OCI-LY1 (cell line): Measurements from ENCODE around the gene AQP12B.

Experiments
- EZH2 ChIP-seq: fragments of 200-600 bp; sonication (generic), shearing (Covaris generic); IDR thresholded peaks from 2 replicates; pipeline ENCODE4 v1.8.0; 2017; ENCODE audit warnings: borderline replicate concordance, mixed run types, mild to moderate bottlenecking, antibody characterized with exemption, low read length, moderate library complexity, mixed read lengths
- TF ChIP-seq, protein P1 (sequence below): fragments of 200-600 bp; sonication (generic), shearing (Covaris generic); IDR thresholded peaks from 2 replicates; pipeline ENCODE4 v1.5.1; 2017; ENCODE audit warnings: mild to moderate bottlenecking, antibody characterized with exemption, low read length, moderate library complexity, mixed read lengths

- TF ChIP-seq, protein P1, sequence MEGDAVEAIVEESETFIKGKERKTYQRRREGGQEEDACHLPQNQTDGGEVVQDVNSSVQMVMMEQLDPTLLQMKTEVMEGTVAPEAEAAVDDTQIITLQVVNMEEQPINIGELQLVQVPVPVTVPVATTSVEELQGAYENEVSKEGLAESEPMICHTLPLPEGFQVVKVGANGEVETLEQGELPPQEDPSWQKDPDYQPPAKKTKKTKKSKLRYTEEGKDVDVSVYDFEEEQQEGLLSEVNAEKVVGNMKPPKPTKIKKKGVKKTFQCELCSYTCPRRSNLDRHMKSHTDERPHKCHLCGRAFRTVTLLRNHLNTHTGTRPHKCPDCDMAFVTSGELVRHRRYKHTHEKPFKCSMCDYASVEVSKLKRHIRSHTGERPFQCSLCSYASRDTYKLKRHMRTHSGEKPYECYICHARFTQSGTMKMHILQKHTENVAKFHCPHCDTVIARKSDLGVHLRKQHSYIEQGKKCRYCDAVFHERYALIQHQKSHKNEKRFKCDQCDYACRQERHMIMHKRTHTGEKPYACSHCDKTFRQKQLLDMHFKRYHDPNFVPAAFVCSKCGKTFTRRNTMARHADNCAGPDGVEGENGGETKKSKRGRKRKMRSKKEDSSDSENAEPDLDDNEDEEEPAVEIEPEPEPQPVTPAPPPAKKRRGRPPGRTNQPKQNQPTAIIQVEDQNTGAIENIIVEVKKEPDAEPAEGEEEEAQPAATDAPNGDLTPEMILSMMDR: no peak
- no peak for TF ChIP-seq EZH2
Measured at GRCh38 chr2:240728827-240729226, 46.1 kb upstream of the AQP12B start.
